Left ventricle myocardium inferior (tissue), 1 donor: ENCODE measurements around the gene ADAMTS9. TPM values are rescaled to one million over a fixed set of nuclear protein-coding genes. Genes with fewer than 3 reads are reported as not detected.

Experiments
- DNase-seq: peaks from one replicate; pipeline ENCODE4 v3.0.0-alpha.2; 2020
- H3K27ac ChIP-seq: fragments of 200-600 bp; replicated peaks from 2 replicates; pipeline ENCODE4 v1.8.0; 2021
- H3K27me3 ChIP-seq: fragments of 200-600 bp; 2 replicates; pipeline ENCODE4 v1.8.0; 2021; ENCODE audit warnings: low read depth
- H3K36me3 ChIP-seq: fragments of 200-600 bp; 2 replicates; pipeline ENCODE4 v1.8.0; 2021
- H3K4me1 ChIP-seq: fragments of 200-600 bp; 2 replicates; pipeline ENCODE4 v1.8.0; 2021
- H3K4me3 ChIP-seq: fragments of 200-600 bp; 2 replicates; pipeline ENCODE4 v1.8.0; 2021; ENCODE audit warnings: mild to moderate bottlenecking, moderate library complexity
- H3K9me3 ChIP-seq: fragments of 200-600 bp; replicated peaks from 2 replicates; pipeline ENCODE4 v1.8.0; 2021
- CTCF ChIP-seq: fragments of 200-600 bp; IDR thresholded peaks from 2 replicates; pipeline ENCODE4 v1.8.0; 2021; ENCODE audit warnings: antibody characterized with exemption, mild to moderate bottlenecking, borderline replicate concordance
- intact Hi-C: fragments of 100-400 bp; cut with micrococcal nuclease; formaldehyde crosslinking; loops from one replicate; pipeline ENCODE4 v1.11.0; 2022
- total RNA-seq: library from RNA; stranded (reverse); fragmentation: NEBNext Ultra II Directional; extraction: Animal tissue kit (Norgen Biotek cat#: 25700); gene quantifications from one replicate; pipeline ENCODE4 v1.2.1, GENCODE V29; 2021
- donor health status: DM: no; HTN: yes; CAD: no; lungs with severe emphysema.

The ADAMTS9 gene
- total RNA-seq, 1 donor from 2014 or later, result 14.7 TPM

- no peak for DNase-seq
- peaks cover 21% of the 10 kb centered on the region for H3K4me1 ChIP-seq
- H3K4me3 ChIP-seq, result no peak overlapping the region
- intact Hi-C loops, result no loop called here
- H3K27me3 ChIP-seq, result no peaks in the 10 kb centered on the region
- peaks cover 20% of the 10 kb centered on the region for H3K36me3 ChIP-seq
- H3K9me3 ChIP-seq, result no peaks in the 10 kb centered on the region
- no peak for TF ChIP-seq CTCF
- no peak overlapping the region for H3K27ac ChIP-seq
Measured at GRCh38 chr3:64552160-64552559, 135.6 kb downstream of the ADAMTS9 start.

- Histone ChIP-seq H3K27ac (no peak overlapping the region), H3K4me1 (peaks cover 21% of the 10 kb centered on the region), H3K4me3 (no peak overlapping the region), H3K36me3 (peaks cover 25% of the 10 kb centered on the region), H3K9me3 (no peaks in the 10 kb centered on the region), H3K27me3 (no peaks in the 10 kb centered on the region)
- TF ChIP-seq CTCF, result no peak
- intact Hi-C loops, result no loop called here
- DNase-seq, result no peak
Measured at GRCh38 chr3:64551697-64552096, 136.1 kb downstream of the ADAMTS9 start.

GRCh38 chr3:64550745-64551144 is 137.1 kb downstream of the ADAMTS9 start:
- Histone ChIP-seq H3K36me3 (peaks cover 30% of the 10 kb centered on the region), H3K27ac (no peak overlapping the region), H3K4me1 (peaks cover 21% of the 10 kb centered on the region), H3K9me3 (no peaks in the 10 kb centered on the region), H3K4me3 (no peak overlapping the region), H3K27me3 (no peaks in the 10 kb centered on the region)
- intact Hi-C loops, result no loop called here
- no peak for DNase-seq
- no peak for TF ChIP-seq CTCF

- no peak for DNase-seq
- no peaks in the 10 kb centered on the region for H3K9me3 ChIP-seq
- H3K27me3 ChIP-seq, result no peaks in the 10 kb centered on the region
- H3K36me3 ChIP-seq, result peaks cover 36% of the 10 kb centered on the region
- H3K27ac ChIP-seq, result no peak overlapping the region
- TF ChIP-seq CTCF, result no peak
- H3K4me3 ChIP-seq, result no peak overlapping the region
- peaks cover 21% of the 10 kb centered on the region for H3K4me1 ChIP-seq
- intact Hi-C loops, result no loop called here
Measured at GRCh38 chr3:64549869-64550268, 137.9 kb downstream of the ADAMTS9 start.

GRCh38 chr3:64548200-64548889 is 139.5 kb downstream of the ADAMTS9 start:
- no peak for TF ChIP-seq CTCF
- Histone ChIP-seq H3K9me3 (no peaks in the 10 kb centered on the region), H3K27me3 (no peaks in the 10 kb centered on the region), H3K4me1 (peaks cover 21% of the 10 kb centered on the region), H3K27ac (peak overlapping the region; percentile 42), H3K36me3 (peaks cover 36% of the 10 kb centered on the region), H3K4me3 (no peak overlapping the region)
- intact Hi-C loops, result no loop called here
- DNase-seq, result peak; percentile 65
